Panc1 (cell line): ENCODE data around the gene CCDC110. TPM values are rescaled to one million over a fixed set of nuclear protein-coding genes. Genes with fewer than 3 reads are reported as not detected.

Source experiments
- ATAC-seq: fragments of 200-7000 bp; cut with Tn5 transposase; 2 replicates; pipeline ENCODE4 v1.9.1; 2020; ENCODE audit warnings: mild to moderate bottlenecking, moderate library complexity
- BruUV-seq: library from RNA; stranded (reverse); fragments of 400-500 nt; replicated peaks from 2 replicates; lab custom pipeline; 2021; lab: Mats Ljungman, UMichigan
- CTCF ChIA-PET: fragments of 300-600 bp; sonication (Branson Sonifier 250); formaldehyde crosslinking; loops from one replicate; lab custom pipeline; 2022; ENCODE audit warnings: antibody characterized with exemption; lab: Charles Lee
- POLR2A ChIA-PET: fragments of 300-600 bp; sonication (Branson Sonifier 250); formaldehyde crosslinking; loops from one replicate; lab custom pipeline; 2022; ENCODE audit warnings: antibody characterized with exemption; lab: Charles Lee
- DNase-seq: peaks from one replicate; pipeline ENCODE4 v3.0.0-alpha.2; 2010; ENCODE audit warnings: low read depth, low spot score
- H3K27ac ChIP-seq: 2 replicates; pipeline ENCODE4 v1.5.1; 2011; ENCODE audit warnings: mild to moderate bottlenecking, low read length, inconsistent platforms
- H3K27me3 ChIP-seq: fragments of 200-500 bp; sonication (Bioruptor generic); 2 replicates; pipeline ENCODE4 v1.6.0; 2014; ENCODE audit warnings: low read length, inconsistent platforms; ENCODE audit not compliant: control insufficient read depth, insufficient read depth
- H3K36me3 ChIP-seq: fragments of 200-500 bp; sonication (Bioruptor generic); 2 replicates; pipeline ENCODE4 v1.5.1; 2014; ENCODE audit warnings: inconsistent platforms, mild to moderate bottlenecking, low read length, moderate library complexity; ENCODE audit not compliant: control insufficient read depth, insufficient read depth
- H3K4me1 ChIP-seq: 2 replicates; pipeline ENCODE4 v1.5.1; 2011; ENCODE audit warnings: inconsistent platforms, mild to moderate bottlenecking, low read length, moderate library complexity; ENCODE audit not compliant: control insufficient read depth, insufficient read depth
- H3K4me3 ChIP-seq, 2 experiments: 2 replicates each; pipeline ENCODE4 v1.5.1; 2011 to 2012; ENCODE audit warnings: low read depth in 2 of 2, low read length in 2 of 2, mild to moderate bottlenecking in 2 of 2, inconsistent platforms in 1 of 2, moderate library complexity in 1 of 2
- H3K9me3 ChIP-seq: fragments of 200-500 bp; sonication (Bioruptor generic); 2 replicates; pipeline ENCODE4 v1.5.1; 2014; ENCODE audit warnings: low read depth, mild to moderate bottlenecking, inconsistent platforms, low read length, moderate library complexity; ENCODE audit not compliant: control insufficient read depth, insufficient read depth
- POLR2AphosphoS5 ChIP-seq: IDR thresholded peaks from 2 replicates; pipeline ENCODE4 v1.6.1; 2012; ENCODE audit warnings: mild to moderate bottlenecking, low read depth, low read length, moderate library complexity
- SIN3A ChIP-seq: IDR thresholded peaks from 2 replicates; pipeline ENCODE4 v1.6.1; 2012; ENCODE audit warnings: low read depth, mild to moderate bottlenecking, low read length, moderate library complexity, borderline replicate concordance; ENCODE audit not compliant: insufficient read depth
- TCF7L2 ChIP-seq: IDR thresholded peaks from 2 replicates; pipeline ENCODE4 v1.6.1; 2011; ENCODE audit warnings: mild to moderate bottlenecking, low read depth, low read length, inconsistent platforms
- in situ Hi-C: cut with HindIII; loops from 2 replicates; pipeline ENCODE4 v1.10.0; 2016; ENCODE audit warnings: low sequenced_read_pairs, low pct_unique_long_range_greater_than_20kb
- intact Hi-C: fragments of 100-400 bp; cut with micrococcal nuclease; formaldehyde crosslinking; loops from one replicate; pipeline ENCODE4 v1.10.0; 2022; ENCODE audit not compliant: unreplicated experiment
- total RNA-seq: library from RNA; stranded (reverse); gene quantifications from one replicate; pipeline ENCODE4 v1.2.1, GENCODE V29; 2021; ENCODE audit not compliant: unreplicated experiment
- TF ChIP-seq, protein P1 (sequence below), 2 experiments: IDR thresholded peaks; 2 replicates each; pipeline ENCODE4 v1.6.1; 2011 to 2012; ENCODE audit warnings: low read depth in 2 of 2, control low read depth in 1 of 2, low read length in 1 of 2, mild to moderate bottlenecking in 1 of 2, moderate library complexity in 1 of 2; ENCODE audit not compliant: insufficient read depth in 1 of 2
- TF ChIP-seq, protein P2 (sequence below): fragments of 450-650 bp; IDR thresholded peaks from 2 replicates; pipeline ENCODE4 v1.5.1; 2017; ENCODE audit warnings: mild to moderate bottlenecking

The CCDC110 gene
- total RNA-seq, 1 experiment from 2014 or later, result 0.05 TPM

DNA sequence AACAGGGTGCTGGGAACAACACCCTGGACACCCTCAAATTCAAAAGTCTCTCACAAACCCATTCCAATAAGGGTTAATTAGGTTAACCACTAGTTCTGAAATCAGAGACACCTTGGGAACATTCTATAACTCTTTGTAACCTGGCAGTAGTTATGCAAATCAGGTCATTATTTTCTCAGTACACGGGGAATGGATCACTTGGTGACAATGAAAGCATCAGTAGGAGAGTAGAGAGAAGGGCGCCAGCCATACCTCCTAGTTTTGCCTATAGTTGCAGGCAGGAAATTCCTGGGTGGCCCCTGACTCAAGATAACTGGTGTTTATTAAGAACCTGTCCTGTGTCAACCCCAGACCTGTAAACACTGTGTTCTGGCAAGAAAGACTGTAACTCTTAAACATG, 2.5 kb downstream of the CCDC110 start:
- BruUV-seq, result no TSS peak
- no peaks in the 10 kb centered on the region for H3K9me3 ChIP-seq
- in situ Hi-C loops, result no loop called here
- peaks cover 5% of the 10 kb centered on the region for H3K27me3 ChIP-seq
- intact Hi-C loops, result no loop called here
- H3K36me3 ChIP-seq, result no peaks in the 10 kb centered on the region; the same call in 1 of the 2 replicates
- no peak overlapping the region for H3K27ac ChIP-seq
- no peak overlapping the region for H3K4me3 ChIP-seq
- CTCF ChIA-PET, result no interaction called here
- POLR2A ChIA-PET, result no interaction called here
- H3K4me1 ChIP-seq, result no peaks in the 10 kb centered on the region
- TF ChIP-seq POLR2AphosphoS5 (no peak), TCF7L2 (no peak), SIN3A (no peak)
- TF ChIP-seq, protein P1, sequence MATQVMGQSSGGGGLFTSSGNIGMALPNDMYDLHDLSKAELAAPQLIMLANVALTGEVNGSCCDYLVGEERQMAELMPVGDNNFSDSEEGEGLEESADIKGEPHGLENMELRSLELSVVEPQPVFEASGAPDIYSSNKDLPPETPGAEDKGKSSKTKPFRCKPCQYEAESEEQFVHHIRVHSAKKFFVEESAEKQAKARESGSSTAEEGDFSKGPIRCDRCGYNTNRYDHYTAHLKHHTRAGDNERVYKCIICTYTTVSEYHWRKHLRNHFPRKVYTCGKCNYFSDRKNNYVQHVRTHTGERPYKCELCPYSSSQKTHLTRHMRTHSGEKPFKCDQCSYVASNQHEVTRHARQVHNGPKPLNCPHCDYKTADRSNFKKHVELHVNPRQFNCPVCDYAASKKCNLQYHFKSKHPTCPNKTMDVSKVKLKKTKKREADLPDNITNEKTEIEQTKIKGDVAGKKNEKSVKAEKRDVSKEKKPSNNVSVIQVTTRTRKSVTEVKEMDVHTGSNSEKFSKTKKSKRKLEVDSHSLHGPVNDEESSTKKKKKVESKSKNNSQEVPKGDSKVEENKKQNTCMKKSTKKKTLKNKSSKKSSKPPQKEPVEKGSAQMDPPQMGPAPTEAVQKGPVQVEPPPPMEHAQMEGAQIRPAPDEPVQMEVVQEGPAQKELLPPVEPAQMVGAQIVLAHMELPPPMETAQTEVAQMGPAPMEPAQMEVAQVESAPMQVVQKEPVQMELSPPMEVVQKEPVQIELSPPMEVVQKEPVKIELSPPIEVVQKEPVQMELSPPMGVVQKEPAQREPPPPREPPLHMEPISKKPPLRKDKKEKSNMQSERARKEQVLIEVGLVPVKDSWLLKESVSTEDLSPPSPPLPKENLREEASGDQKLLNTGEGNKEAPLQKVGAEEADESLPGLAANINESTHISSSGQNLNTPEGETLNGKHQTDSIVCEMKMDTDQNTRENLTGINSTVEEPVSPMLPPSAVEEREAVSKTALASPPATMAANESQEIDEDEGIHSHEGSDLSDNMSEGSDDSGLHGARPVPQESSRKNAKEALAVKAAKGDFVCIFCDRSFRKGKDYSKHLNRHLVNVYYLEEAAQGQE (IDR thresholded peaks at IDR 0.05; ENCODE audit: insufficient read depth in 1 of 2, low read depth in 2 of 2, low read length in 1 of 2), result no peak
- TF ChIP-seq, protein P2, sequence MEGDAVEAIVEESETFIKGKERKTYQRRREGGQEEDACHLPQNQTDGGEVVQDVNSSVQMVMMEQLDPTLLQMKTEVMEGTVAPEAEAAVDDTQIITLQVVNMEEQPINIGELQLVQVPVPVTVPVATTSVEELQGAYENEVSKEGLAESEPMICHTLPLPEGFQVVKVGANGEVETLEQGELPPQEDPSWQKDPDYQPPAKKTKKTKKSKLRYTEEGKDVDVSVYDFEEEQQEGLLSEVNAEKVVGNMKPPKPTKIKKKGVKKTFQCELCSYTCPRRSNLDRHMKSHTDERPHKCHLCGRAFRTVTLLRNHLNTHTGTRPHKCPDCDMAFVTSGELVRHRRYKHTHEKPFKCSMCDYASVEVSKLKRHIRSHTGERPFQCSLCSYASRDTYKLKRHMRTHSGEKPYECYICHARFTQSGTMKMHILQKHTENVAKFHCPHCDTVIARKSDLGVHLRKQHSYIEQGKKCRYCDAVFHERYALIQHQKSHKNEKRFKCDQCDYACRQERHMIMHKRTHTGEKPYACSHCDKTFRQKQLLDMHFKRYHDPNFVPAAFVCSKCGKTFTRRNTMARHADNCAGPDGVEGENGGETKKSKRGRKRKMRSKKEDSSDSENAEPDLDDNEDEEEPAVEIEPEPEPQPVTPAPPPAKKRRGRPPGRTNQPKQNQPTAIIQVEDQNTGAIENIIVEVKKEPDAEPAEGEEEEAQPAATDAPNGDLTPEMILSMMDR, result no peak
- no peak for DNase-seq
- no peak for ATAC-seq

DNA sequence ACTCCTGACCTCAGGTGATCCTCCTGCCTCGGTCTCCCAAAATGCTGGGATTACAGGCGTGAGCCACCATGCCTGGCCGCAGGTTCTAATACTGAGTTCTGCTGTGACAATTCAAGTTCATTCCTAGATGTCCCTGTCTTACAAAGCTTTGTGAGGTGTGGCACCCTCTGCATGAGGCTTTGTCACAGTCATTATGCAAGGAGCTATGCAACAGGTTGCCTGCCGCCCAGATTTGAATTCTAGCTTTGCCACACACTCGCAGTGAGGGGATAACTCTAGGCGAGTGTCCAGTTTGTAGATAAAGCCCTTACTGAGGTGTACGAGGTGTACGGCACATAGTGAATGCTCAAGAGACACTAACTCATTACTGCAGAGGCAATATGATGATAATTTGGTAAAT, 3.5 kb downstream of the CCDC110 start:
- H3K4me3 ChIP-seq, result no peak overlapping the region
- BruUV-seq, result no TSS peak
- H3K36me3 ChIP-seq, result no peaks in the 10 kb centered on the region; the same call in 1 of the 2 replicates
- CTCF ChIA-PET, result no interaction called here
- no peaks in the 10 kb centered on the region for H3K9me3 ChIP-seq
- intact Hi-C loops, result no loop called here
- TF ChIP-seq, protein P2, result no peak
- TF ChIP-seq SIN3A, result no peak
- TF ChIP-seq, protein P1 (IDR thresholded peaks at IDR 0.05; ENCODE audit: insufficient read depth in 1 of 2, low read depth in 2 of 2, low read length in 1 of 2), result no peak
- no peak for TF ChIP-seq TCF7L2
- TF ChIP-seq POLR2AphosphoS5, result no peak
- in situ Hi-C loops, result no loop called here
- ATAC-seq, result no peak
- no peak for DNase-seq
- peaks cover 5% of the 10 kb centered on the region for H3K27me3 ChIP-seq
- POLR2A ChIA-PET, result no interaction called here
- H3K27ac ChIP-seq, result no peak overlapping the region
- no peaks in the 10 kb centered on the region for H3K4me1 ChIP-seq
